Erythroblast (primary cell): ENCODE measurements around the gene TSPY1.
"Not testable (repeated sequence)": the region's sequence is repeated elsewhere in the genome, so short reads cannot be mapped to it uniquely, and the experiment has no call there.

Experiments
- DNase-seq, 2 experiments: peaks; one replicate each; lab custom pipeline; 2025; lab: John Stamatoyannopoulos, UW

TSPY1 gene, protein sequence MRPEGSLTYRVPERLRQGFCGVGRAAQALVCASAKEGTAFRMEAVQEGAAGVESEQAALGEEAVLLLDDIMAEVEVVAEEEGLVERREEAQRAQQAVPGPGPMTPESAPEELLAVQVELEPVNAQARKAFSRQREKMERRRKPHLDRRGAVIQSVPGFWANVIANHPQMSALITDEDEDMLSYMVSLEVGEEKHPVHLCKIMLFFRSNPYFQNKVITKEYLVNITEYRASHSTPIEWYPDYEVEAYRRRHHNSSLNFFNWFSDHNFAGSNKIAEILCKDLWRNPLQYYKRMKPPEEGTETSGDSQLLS

DNA sequence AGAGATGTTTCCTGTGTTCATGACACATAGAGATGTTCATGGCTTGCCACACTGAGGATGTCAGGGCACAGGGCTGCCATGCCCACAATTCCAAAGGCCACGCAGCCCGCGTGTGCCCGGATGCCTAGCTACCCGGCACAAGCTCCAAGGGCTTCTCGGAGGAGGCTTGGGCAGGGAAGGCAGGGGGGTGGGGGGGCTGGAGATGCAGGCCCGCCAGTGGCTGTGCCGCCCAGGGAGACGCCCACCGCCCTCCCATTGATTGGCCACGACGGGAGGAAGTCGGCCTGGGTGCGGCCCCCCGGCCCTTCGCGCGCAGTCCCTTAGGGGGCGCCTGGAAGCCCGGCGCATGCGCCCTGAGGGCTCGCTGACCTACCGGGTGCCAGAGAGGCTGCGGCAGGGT is at the start of gene TSPY1:
TSS of gene TSPY1 (plus strand) at position 301 of the 400 bp plus-strand sequence. CDS start at position 347, 46 bp downstream.
- DNase-seq = not testable (repeated sequence)

- not testable (repeated sequence) for DNase-seq
Observed at GRCh38 chrY:9486967-9487366, 20.2 kb downstream of the TSPY1 start, which contains the start of gene TSPY9. Gene TSPY9, plus strand, starts transcription at chrY:9487267. Its CDS starts 46 bp downstream, at chrY:9487313.

- DNase-seq = not testable (repeated sequence)
Observed at GRCh38 chrY:9504396-9504795, 37.6 kb downstream of the TSPY1 start.

DNA sequence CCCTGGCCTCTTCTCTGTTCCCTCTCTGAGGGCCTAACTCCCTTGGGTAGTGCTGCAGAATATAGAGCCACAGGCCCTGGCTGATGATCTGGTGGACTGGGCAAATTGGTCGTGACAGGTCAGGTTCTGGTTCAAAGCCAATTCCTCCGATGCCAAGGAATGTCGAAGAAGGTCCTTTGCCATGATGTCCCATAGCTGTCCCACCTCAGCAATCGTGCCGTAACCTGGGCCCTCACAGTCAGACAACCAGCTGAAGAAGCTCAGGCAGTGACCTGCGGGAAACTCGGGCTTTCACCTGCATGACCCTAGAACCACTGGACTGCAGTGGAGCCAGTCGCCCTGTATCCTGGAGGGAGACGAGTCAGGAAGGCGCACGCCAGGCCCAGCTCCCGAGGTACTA is 49.5 kb downstream of the TSPY1 start:
- DNase-seq = not testable (repeated sequence)
